K562 (cell line): ENCODE results near the gene MEGF11. TPM values are rescaled to one million over a fixed set of nuclear protein-coding genes. Genes with fewer than 3 reads are reported as not detected.

Experiments used
- ATF1 ChIP-seq, 2 experiments: fragments of 450-650 bp in 1 of 2; IDR thresholded peaks; 2 replicates each; pipeline ENCODE4 v1.6.1; 2016; ENCODE audit warnings: missing compliant biosample characterization in 1 of 2, missing genetic modification characterization in 1 of 2
- BCL6 ChIP-seq: fragments of 250-450 bp; sonication (Bioruptor Pico); IDR thresholded peaks from 2 replicates; pipeline ENCODE4 v1.4.0; 2020
- BRCA1 ChIP-seq, 2 experiments: fragments of 450-650 bp in 1 of 2; sonication (generic) in 1 of 2; formaldehyde crosslinking in 1 of 2; IDR thresholded peaks; 2 replicates each; pipeline versions ENCODE4 v1.5.0 to v1.6.1; 2017 to 2020; ENCODE audit warnings: mild to moderate bottlenecking in 1 of 2, missing genetic modification reagents in 1 of 2
- ETV5 ChIP-seq: sonication (generic); formaldehyde crosslinking; IDR thresholded peaks from 2 replicates; pipeline ENCODE4 v1.4.0; 2020; ENCODE audit warnings: low read depth, mild to moderate bottlenecking, missing genetic modification reagents
- MXI1 ChIP-seq: IDR thresholded peaks from 2 replicates; pipeline ENCODE4 v1.6.1; 2011; ENCODE audit warnings: low read depth, mild to moderate bottlenecking, improper control_type of control experiment, low read length
- POLR2AphosphoS5 ChIP-seq: IDR thresholded peaks from 2 replicates; pipeline ENCODE4 v1.6.1; 2011; ENCODE audit warnings: mild to moderate bottlenecking, low read depth, low read length, moderate library complexity; ENCODE audit not compliant: control insufficient read depth, insufficient read depth
- SNIP1 ChIP-seq: fragments of 450-650 bp; IDR thresholded peaks from 2 replicates; pipeline ENCODE4 v1.7.1; 2017; ENCODE audit warnings: low read depth, mild to moderate bottlenecking
- SOX6 ChIP-seq: fragments of 450-650 bp; IDR thresholded peaks from 2 replicates; pipeline ENCODE4 v1.6.1; 2014; ENCODE audit warnings: mild to moderate bottlenecking
- ZNF217 ChIP-seq: sonication (generic); formaldehyde crosslinking; IDR thresholded peaks from 2 replicates; pipeline ENCODE4 v1.8.0; 2022; ENCODE audit warnings: mild to moderate bottlenecking, missing genetic modification reagents
- polyA plus RNA-seq, 8 experiments: library from polyadenylated mRNA; depleted of rRNA in 4 of 8; stranded (reverse) in 5 of 8; unstranded in 3 of 8; fragments of >200 nt; fragmentation: Nextera tagmentation in 2 of 8; fragmentation: Illumina TruSeq in 1 of 8; extraction: Ambion mirVana in 2 of 8; extraction: Trizol in 1 of 8; gene quantifications; 2 replicates each; pipeline versions ENCODE4 v1.2.1 to v1.2.3, GENCODE V29; 2011 to 2014; ENCODE audit warnings: inconsistent platforms in 1 of 8, missing spikeins in 1 of 8
- total RNA-seq, 7 experiments: library from RNA; depleted of rRNA in 6 of 7; stranded (reverse); fragments of >200 nt in 6 of 7; fragmentation: Illumina TruSeq in 2 of 7; extraction: Trizol in 2 of 7; gene quantifications; 2 replicates each; pipeline versions ENCODE4 v1.2.1 to v1.2.3, GENCODE V29; 2011 to 2021; ENCODE audit warnings: low replicate concordance in 1 of 7
- TF ChIP-seq, protein P1 (sequence below), 3 experiments: IDR thresholded peaks in 2 of 3; conservative IDR thresholded peaks in 1 of 3; 2 replicates each; pipeline ENCODE4 v1.5.1; 2011 to 2012; ENCODE audit warnings: low read length in 3 of 3, mild to moderate bottlenecking in 3 of 3, control low read depth in 2 of 3, improper control_type of control experiment in 1 of 3, inconsistent platforms in 1 of 3, low read depth in 1 of 3, mixed read lengths in 1 of 3, moderate library complexity in 1 of 3; ENCODE audit not compliant: insufficient read depth in 2 of 3
- TF ChIP-seq, protein P2 (sequence below): IDR thresholded peaks from 2 replicates; pipeline ENCODE4 v1.6.1; 2016; ENCODE audit warnings: missing genetic modification characterization, missing compliant biosample characterization
- TF ChIP-seq, protein P3 (sequence below): sonication (generic); formaldehyde crosslinking; IDR thresholded peaks from 2 replicates; pipeline ENCODE4 v1.8.0; 2022; ENCODE audit warnings: missing genetic modification reagents, mild to moderate bottlenecking, borderline replicate concordance
- TF ChIP-seq, protein P4 (sequence below): fragments of 450-650 bp; IDR thresholded peaks from 2 replicates; pipeline ENCODE4 v1.6.1; 2018; ENCODE audit not compliant: partially characterized antibody
- TF ChIP-seq, protein P5 (sequence below): fragments of 450-650 bp; IDR thresholded peaks from 2 replicates; pipeline ENCODE4 v1.6.1; 2016; ENCODE audit warnings: missing biosample characterization, missing genetic modification characterization

The MEGF11 gene
- total and polyA plus RNA-seq, 9 of the 15 experiments (the other 6 are each of a cell fraction or from before 2014, with no cell fraction given): 0.06 to 0.23 (median 0.20) TPM; not detected in 6

DNA sequence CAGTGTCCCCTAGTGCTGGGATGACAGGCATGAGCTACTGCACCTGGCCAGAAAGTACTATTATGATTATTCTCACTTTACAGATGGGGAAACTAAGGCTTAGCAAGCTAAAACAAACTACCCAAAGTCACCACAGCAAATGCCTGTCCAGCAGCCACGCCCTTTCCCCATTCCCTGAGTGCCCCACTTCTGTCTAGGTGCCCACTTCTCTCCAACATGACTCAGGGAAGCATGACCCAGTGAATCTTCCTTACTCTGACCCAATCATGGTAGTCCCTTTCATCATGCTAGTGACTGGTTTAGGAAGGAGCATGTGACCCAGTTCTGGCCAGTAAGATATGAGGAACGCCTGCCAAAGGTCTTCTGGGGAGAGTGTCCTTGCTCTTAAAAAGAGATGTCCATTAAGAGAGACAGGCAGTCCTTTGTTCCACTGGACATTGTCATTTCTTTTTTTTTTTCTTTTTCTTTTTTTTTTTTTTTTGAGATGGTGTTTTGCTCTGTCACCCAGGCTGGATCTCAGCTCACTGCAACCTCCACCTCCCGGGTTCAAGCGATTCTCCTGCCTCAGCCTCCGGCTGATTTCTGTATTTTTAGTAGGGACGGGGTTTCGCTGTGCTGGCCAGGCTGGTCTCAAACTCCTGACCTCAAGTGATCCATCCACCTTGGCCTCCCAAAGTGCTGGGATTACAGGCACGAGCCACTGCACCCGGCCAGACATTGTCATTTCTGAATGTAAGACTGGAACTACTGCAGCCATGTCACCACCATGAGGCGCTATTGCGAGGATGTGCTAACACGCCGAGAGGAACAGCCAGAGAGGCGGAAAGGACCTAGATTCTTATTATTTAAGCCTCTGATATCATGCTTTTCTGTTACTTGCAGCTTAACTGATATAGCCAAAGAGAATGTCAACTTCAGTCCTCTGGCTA lies 19.8 kb downstream of the MEGF11 start (continued):
- TF ChIP-seq ZNF217 (CRISPR knock-in tag) (no peak), BCL6 (CRISPR knock-in tag) (no peak), SOX6 (no peak), ATF1 (CRISPR knock-in tag; IDR thresholded peaks at IDR 0.05) (no peak), ATF1 (tag; IDR thresholded peaks at IDR 0.05) (peak; percentile 39; the same call in 1 of the 2 replicates), MXI1 (no peak), POLR2AphosphoS5 (no peak), ETV5 (CRISPR knock-in tag) (no peak), SNIP1 (no peak), BRCA1 (IDR thresholded peaks at IDR 0.05) (no peak), BRCA1 (CRISPR knock-in tag; IDR thresholded peaks at IDR 0.05) (no peak)
- TF ChIP-seq, protein P1, sequence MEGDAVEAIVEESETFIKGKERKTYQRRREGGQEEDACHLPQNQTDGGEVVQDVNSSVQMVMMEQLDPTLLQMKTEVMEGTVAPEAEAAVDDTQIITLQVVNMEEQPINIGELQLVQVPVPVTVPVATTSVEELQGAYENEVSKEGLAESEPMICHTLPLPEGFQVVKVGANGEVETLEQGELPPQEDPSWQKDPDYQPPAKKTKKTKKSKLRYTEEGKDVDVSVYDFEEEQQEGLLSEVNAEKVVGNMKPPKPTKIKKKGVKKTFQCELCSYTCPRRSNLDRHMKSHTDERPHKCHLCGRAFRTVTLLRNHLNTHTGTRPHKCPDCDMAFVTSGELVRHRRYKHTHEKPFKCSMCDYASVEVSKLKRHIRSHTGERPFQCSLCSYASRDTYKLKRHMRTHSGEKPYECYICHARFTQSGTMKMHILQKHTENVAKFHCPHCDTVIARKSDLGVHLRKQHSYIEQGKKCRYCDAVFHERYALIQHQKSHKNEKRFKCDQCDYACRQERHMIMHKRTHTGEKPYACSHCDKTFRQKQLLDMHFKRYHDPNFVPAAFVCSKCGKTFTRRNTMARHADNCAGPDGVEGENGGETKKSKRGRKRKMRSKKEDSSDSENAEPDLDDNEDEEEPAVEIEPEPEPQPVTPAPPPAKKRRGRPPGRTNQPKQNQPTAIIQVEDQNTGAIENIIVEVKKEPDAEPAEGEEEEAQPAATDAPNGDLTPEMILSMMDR (IDR thresholded peaks at IDR 0.05 in 2 of 3, conservative IDR thresholded peaks at IDR 0.05 in 1 of 3; ENCODE audit: insufficient read depth in 2 of 3, low read depth in 1 of 3, low read length in 3 of 3): peak; percentile 64 to 75 (median 67)
- TF ChIP-seq, protein P2, sequence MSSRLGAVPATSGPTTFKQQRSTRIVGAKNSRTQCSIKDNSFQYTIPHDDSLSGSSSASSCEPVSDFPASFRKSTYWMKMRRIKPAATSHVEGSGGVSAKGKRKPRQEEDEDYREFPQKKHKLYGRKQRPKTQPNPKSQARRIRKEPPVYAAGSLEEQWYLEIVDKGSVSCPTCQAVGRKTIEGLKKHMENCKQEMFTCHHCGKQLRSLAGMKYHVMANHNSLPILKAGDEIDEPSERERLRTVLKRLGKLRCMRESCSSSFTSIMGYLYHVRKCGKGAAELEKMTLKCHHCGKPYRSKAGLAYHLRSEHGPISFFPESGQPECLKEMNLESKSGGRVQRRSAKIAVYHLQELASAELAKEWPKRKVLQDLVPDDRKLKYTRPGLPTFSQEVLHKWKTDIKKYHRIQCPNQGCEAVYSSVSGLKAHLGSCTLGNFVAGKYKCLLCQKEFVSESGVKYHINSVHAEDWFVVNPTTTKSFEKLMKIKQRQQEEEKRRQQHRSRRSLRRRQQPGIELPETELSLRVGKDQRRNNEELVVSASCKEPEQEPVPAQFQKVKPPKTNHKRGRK (tag): peak; percentile 99
- TF ChIP-seq, protein P3, sequence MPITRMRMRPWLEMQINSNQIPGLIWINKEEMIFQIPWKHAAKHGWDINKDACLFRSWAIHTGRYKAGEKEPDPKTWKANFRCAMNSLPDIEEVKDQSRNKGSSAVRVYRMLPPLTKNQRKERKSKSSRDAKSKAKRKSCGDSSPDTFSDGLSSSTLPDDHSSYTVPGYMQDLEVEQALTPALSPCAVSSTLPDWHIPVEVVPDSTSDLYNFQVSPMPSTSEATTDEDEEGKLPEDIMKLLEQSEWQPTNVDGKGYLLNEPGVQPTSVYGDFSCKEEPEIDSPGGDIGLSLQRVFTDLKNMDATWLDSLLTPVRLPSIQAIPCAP (CRISPR knock-in tag): no peak
- TF ChIP-seq, protein P4, sequence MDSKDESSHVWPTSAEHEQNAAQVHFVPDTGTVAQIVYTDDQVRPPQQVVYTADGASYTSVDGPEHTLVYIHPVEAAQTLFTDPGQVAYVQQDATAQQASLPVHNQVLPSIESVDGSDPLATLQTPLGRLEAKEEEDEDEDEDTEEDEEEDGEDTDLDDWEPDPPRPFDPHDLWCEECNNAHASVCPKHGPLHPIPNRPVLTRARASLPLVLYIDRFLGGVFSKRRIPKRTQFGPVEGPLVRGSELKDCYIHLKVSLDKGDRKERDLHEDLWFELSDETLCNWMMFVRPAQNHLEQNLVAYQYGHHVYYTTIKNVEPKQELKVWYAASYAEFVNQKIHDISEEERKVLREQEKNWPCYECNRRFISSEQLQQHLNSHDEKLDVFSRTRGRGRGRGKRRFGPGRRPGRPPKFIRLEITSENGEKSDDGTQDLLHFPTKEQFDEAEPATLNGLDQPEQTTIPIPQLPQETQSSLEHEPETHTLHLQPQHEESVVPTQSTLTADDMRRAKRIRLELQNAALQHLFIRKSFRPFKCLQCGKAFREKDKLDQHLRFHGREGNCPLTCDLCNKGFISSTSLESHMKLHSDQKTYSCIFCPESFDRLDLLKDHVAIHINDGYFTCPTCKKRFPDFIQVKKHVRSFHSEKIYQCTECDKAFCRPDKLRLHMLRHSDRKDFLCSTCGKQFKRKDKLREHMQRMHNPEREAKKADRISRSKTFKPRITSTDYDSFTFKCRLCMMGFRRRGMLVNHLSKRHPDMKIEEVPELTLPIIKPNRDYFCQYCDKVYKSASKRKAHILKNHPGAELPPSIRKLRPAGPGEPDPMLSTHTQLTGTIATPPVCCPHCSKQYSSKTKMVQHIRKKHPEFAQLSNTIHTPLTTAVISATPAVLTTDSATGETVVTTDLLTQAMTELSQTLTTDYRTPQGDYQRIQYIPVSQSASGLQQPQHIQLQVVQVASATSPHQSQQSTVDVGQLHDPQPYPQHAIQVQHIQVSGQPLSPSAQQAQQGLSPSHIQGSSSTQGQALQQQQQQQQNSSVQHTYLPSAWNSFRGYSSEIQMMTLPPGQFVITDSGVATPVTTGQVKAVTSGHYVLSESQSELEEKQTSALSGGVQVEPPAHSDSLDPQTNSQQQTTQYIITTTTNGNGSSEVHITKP: no peak
- TF ChIP-seq, protein P5, sequence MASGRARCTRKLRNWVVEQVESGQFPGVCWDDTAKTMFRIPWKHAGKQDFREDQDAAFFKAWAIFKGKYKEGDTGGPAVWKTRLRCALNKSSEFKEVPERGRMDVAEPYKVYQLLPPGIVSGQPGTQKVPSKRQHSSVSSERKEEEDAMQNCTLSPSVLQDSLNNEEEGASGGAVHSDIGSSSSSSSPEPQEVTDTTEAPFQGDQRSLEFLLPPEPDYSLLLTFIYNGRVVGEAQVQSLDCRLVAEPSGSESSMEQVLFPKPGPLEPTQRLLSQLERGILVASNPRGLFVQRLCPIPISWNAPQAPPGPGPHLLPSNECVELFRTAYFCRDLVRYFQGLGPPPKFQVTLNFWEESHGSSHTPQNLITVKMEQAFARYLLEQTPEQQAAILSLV (tag): peak; percentile 59; the same call in 1 of the 2 replicates
